H1 (cell line): ENCODE results near the gene DOHH. TPM values are rescaled to one million over a fixed set of nuclear protein-coding genes. Genes with fewer than 3 reads are reported as not detected.

Experiments used
- BCL11A ChIP-seq, 2 experiments: IDR thresholded peaks; one replicate each; pipeline ENCODE4 v1.6.1; 2011; ENCODE audit warnings: low read depth in 2 of 2, low read length in 2 of 2, mild to moderate bottlenecking in 2 of 2
- BRCA1 ChIP-seq: IDR thresholded peaks from 2 replicates; pipeline ENCODE4 v1.6.1; 2012; ENCODE audit warnings: low read depth, low read length, improper control_type of control experiment
- EGR1 ChIP-seq: IDR thresholded peaks from 2 replicates; pipeline ENCODE4 v1.6.1; 2011; ENCODE audit warnings: low read depth, low read length, borderline replicate concordance
- FOSL1 ChIP-seq: IDR thresholded peaks from 2 replicates; pipeline ENCODE4 v1.6.1; 2011; ENCODE audit warnings: mild to moderate bottlenecking, low read depth, low read length, moderate library complexity; ENCODE audit not compliant: insufficient read depth
- JUND ChIP-seq: IDR thresholded peaks from 2 replicates; pipeline ENCODE4 v1.6.1; 2011; ENCODE audit warnings: mild to moderate bottlenecking, improper control_type of control experiment, low read length
- RXRA ChIP-seq: IDR thresholded peaks from 2 replicates; pipeline ENCODE4 v1.6.1; 2011; ENCODE audit warnings: low read depth, mild to moderate bottlenecking, low read length, moderate library complexity; ENCODE audit not compliant: insufficient read depth
- TAF1 ChIP-seq: IDR thresholded peaks from 2 replicates; pipeline ENCODE4 v1.6.1; 2011; ENCODE audit warnings: mild to moderate bottlenecking, low read depth, low read length
- YY1 ChIP-seq: IDR thresholded peaks from 2 replicates; pipeline ENCODE4 v1.6.1; 2011; ENCODE audit warnings: low read depth, mild to moderate bottlenecking, low read length
- polyA plus RNA-seq, 7 experiments: library from polyadenylated mRNA; depleted of rRNA in 3 of 7; stranded (reverse) in 5 of 7; unstranded in 2 of 7; fragments of >200 nt in 5 of 7; fragments of 200-250 nt in 2 of 7; gene quantifications; 1 replicate in 5 of 7; 2 replicates in 1 of 7; 4 replicates in 1 of 7; pipeline versions ENCODE4 v1.2.1 to v1.2.3, GENCODE V29; 2011 to 2013; ENCODE audit warnings: missing spikeins in 2 of 7, mixed read lengths in 2 of 7
- total RNA-seq: library from RNA; stranded (reverse); fragmentation: NEBNext Ultra II Directional; extraction: Animal tissue kit (Norgen Biotek cat#: 25700); gene quantifications from 2 replicates; pipeline ENCODE4 v1.2.1, GENCODE V29; 2021
- TF ChIP-seq, protein P1 (sequence below): IDR thresholded peaks from 2 replicates; pipeline ENCODE4 v1.6.1; 2012; ENCODE audit warnings: low read length, inconsistent platforms

The DOHH gene
- total and polyA plus RNA-seq, 2 of the 8 experiments (the other 6 are each of a cell fraction or from before 2014, with no cell fraction given): 7.3 to 17.7 TPM

DNA sequence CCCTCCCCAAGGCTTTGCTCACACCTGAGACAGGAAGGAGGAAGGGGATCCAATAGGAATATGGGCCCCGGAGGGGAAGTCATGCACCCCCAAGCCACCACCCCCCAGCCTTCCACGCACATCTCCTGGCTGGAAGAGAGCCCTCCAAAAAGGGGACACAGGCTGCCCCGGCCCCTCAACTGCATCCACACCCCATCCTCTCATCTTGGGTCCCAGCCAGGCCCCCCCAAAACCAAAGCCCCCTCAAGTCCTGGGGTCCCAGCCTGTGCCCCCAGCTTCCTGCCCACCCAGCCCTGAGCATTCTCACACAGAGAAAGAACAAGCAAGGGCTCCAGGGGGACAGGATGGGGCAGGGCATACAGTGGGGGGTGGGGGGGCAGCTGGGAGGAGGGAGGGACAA lies 32.3 kb downstream of the DOHH start (continued):
- TF ChIP-seq, protein P1, sequence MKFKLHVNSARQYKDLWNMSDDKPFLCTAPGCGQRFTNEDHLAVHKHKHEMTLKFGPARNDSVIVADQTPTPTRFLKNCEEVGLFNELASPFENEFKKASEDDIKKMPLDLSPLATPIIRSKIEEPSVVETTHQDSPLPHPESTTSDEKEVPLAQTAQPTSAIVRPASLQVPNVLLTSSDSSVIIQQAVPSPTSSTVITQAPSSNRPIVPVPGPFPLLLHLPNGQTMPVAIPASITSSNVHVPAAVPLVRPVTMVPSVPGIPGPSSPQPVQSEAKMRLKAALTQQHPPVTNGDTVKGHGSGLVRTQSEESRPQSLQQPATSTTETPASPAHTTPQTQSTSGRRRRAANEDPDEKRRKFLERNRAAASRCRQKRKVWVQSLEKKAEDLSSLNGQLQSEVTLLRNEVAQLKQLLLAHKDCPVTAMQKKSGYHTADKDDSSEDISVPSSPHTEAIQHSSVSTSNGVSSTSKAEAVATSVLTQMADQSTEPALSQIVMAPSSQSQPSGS: no peak
- TF ChIP-seq BCL11A (IDR thresholded peaks at IDR 0.05; ENCODE audit: low read depth in 2 of 2, low read length in 2 of 2): no peak
- TF ChIP-seq YY1: no peak
- no peak for TF ChIP-seq EGR1
- TF ChIP-seq BRCA1: no peak
- TF ChIP-seq RXRA: no peak
- TF ChIP-seq JUND: no peak
- no peak for TF ChIP-seq TAF1
- TF ChIP-seq FOSL1: no peak
- TF ChIP-seq, all 59 proteins: peak for 0
